GM08714 (cell line): ENCODE measurements around the gene SRY.
"Not testable (repeated sequence)": the region's sequence is repeated elsewhere in the genome, so short reads cannot be mapped to it uniquely, and the experiment has no call there.

Experiments used
- H3K4me3 ChIP-seq: fragments of 200-500 bp; sonication (Bioruptor generic); 2 replicates; pipeline ENCODE4 v1.5.1; 2014; ENCODE audit warnings: mild to moderate bottlenecking, low read length, inconsistent platforms
- ZNF274 ChIP-seq: IDR thresholded peaks from 2 replicates; pipeline ENCODE4 v1.6.1; 2012; ENCODE audit warnings: mild to moderate bottlenecking, low read depth, low read length

The SRY gene

GRCh38 chrY:2787600-2787999 is at the start of gene SRY:
Gene SRY (minus strand): TSS chrY:2787682. CDS start chrY:2787603, 79 bp downstream.
- TF ChIP-seq ZNF274, result no peak
- H3K4me3 ChIP-seq, result no peak within 1 kb of the TSS

GRCh38 chrY:2837078-2837477 is 49.6 kb upstream of the SRY start:
- no peak for TF ChIP-seq ZNF274
- H3K4me3 ChIP-seq, result no peak overlapping the region

GRCh38 chrY:2835230-2835629 is 47.7 kb upstream of the SRY start:
- no peak overlapping the region for H3K4me3 ChIP-seq

GRCh38 chrY:2828497-2828896 is 41.0 kb upstream of the SRY start:
- no peak for TF ChIP-seq ZNF274
- no peak overlapping the region for H3K4me3 ChIP-seq

More at GRCh38 chrY:2835230-2835629, 47.7 kb upstream of the SRY start:
- no peak for TF ChIP-seq ZNF274

- no peak overlapping the region for H3K4me3 ChIP-seq
Measured at GRCh38 chrY:2824471-2824870, 37.0 kb upstream of the SRY start.

GRCh38 chrY:2817146-2817896 is 29.8 kb upstream of the SRY start:
- not testable (repeated sequence) for H3K4me3 ChIP-seq

More at GRCh38 chrY:2824471-2824870, 37.0 kb upstream of the SRY start:
- no peak for TF ChIP-seq ZNF274

GRCh38 chrY:2800246-2800645 is 12.8 kb upstream of the SRY start:
- no peak overlapping the region for H3K4me3 ChIP-seq
- TF ChIP-seq ZNF274, result no peak

GRCh38 chrY:2797991-2798390 is 10.5 kb upstream of the SRY start:
- no peak for TF ChIP-seq ZNF274
- no peak overlapping the region for H3K4me3 ChIP-seq

GRCh38 chrY:2796977-2797523 is 9.6 kb upstream of the SRY start:
- no peak for TF ChIP-seq ZNF274
- no peak overlapping the region for H3K4me3 ChIP-seq

- no peak overlapping the region for H3K4me3 ChIP-seq
- TF ChIP-seq ZNF274, result no peak
Measured at GRCh38 chrY:2789756-2790155, 2.3 kb upstream of the SRY start.

GRCh38 chrY:2786876-2787512 is 488 bp downstream of the SRY start:
- no peak overlapping the region for H3K4me3 ChIP-seq
- no peak for TF ChIP-seq ZNF274
